ENCODE measurements around the gene SLC8A3. TPM values are rescaled to one million over a fixed set of nuclear protein-coding genes. Genes with fewer than 3 reads are reported as not detected.

Gene SLC8A3
- polyA plus RNA-seq, 1 of the 3 experiments (the other 2 are of a cell fraction) = 0.26 TPM

GRCh38 chr14:70203686-70204085 lies 14.9 kb upstream of the SLC8A3 start:
- Histone ChIP-seq H3K9me2 (no peaks in the 10 kb centered on the region), H3K27me3 (ENCODE audit: insufficient read depth) (no peaks in the 10 kb centered on the region), H3K9ac (no peak overlapping the region), H3K79me2 (ENCODE audit: insufficient read depth) (no peaks in the 10 kb centered on the region), H3K4me3 (ENCODE audit: low read depth in 2 of 2, low read length in 1 of 2) (no peak overlapping the region), H3K9me3 (no peaks in the 10 kb centered on the region), H3K27ac (ENCODE audit: low read depth in 2 of 2, low read length in 1 of 2) (no peak overlapping the region), H3F3A (replicated peaks; ENCODE audit: insufficient read depth) (no peaks in the 10 kb centered on the region), H2AFZ (ENCODE audit: low read depth) (no peak overlapping the region), H4K20me1 (ENCODE audit: insufficient read depth) (no peaks in the 10 kb centered on the region), H3K4me1 (ENCODE audit: control insufficient read depth in 1 of 2, insufficient read depth in 2 of 2, low read depth in 1 of 2, low read length in 1 of 2) (no peaks in the 10 kb centered on the region), H3K4me2 (no peak overlapping the region), H3K36me3 (replicated peaks in 1 of 2; ENCODE audit: control insufficient read depth in 1 of 2, insufficient read depth in 2 of 2, low read length in 1 of 2) (no peaks in the 10 kb centered on the region)
- DNase-seq = no peak
- ChIA-PET POLR2A (no interaction called here), CTCF (interaction anchor here (1.4 kb wide), 1 partner anchor 158 kb away, joined by 4 read pairs; no protein-coding TSS in a partner anchor)
- 9% methylated on average over 4 of the region's 4 CpGs for WGBS (ENCODE audit: low lambda C conversion rate)
- TF ChIP-seq CHD2 (IDR thresholded peaks at IDR 0.05; ENCODE audit: low read length, partially characterized antibody) = no peak
- TF ChIP-seq NRF1 (IDR thresholded peaks at IDR 0.05; ENCODE audit: low read depth, low read length) = no peak
- TF ChIP-seq MXI1 (IDR thresholded peaks at IDR 0.05; ENCODE audit: low read depth, low read length) = no peak
- TF ChIP-seq, protein P1, sequence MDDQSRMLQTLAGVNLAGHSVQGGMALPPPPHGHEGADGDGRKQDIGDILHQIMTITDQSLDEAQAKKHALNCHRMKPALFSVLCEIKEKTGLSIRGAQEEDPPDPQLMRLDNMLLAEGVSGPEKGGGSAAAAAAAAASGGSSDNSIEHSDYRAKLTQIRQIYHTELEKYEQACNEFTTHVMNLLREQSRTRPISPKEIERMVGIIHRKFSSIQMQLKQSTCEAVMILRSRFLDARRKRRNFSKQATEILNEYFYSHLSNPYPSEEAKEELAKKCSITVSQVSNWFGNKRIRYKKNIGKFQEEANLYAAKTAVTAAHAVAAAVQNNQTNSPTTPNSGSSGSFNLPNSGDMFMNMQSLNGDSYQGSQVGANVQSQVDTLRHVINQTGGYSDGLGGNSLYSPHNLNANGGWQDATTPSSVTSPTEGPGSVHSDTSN (IDR thresholded peaks at IDR 0.05) = no peak
- no peak for TF ChIP-seq RFX5 (IDR thresholded peaks at IDR 0.05; ENCODE audit: low read length)
- no peak for TF ChIP-seq ELF1 (IDR thresholded peaks at IDR 0.05)
- TF ChIP-seq EP300 (IDR thresholded peaks at IDR 0.05; ENCODE audit: borderline replicate concordance in 1 of 2, low read depth in 1 of 2, low read length in 1 of 2) = no peak
- TF ChIP-seq RXRA (IDR thresholded peaks at IDR 0.05; ENCODE audit: borderline replicate concordance, low read depth) = no peak
- TF ChIP-seq RAD21 (IDR thresholded peaks at IDR 0.05; ENCODE audit: low read length) = no peak
- TF ChIP-seq GABPA (IDR thresholded peaks at IDR 0.05; ENCODE audit: low read depth) = no peak
- no peak for TF ChIP-seq ZBTB33 (IDR thresholded peaks at IDR 0.05; ENCODE audit: borderline replicate concordance, low read depth)
- TF ChIP-seq SIN3A (IDR thresholded peaks at IDR 0.05; ENCODE audit: borderline replicate concordance, low read depth, low read length) = no peak
- no peak for TF ChIP-seq YY1 (IDR thresholded peaks at IDR 0.05; ENCODE audit: low read depth)

DNA sequence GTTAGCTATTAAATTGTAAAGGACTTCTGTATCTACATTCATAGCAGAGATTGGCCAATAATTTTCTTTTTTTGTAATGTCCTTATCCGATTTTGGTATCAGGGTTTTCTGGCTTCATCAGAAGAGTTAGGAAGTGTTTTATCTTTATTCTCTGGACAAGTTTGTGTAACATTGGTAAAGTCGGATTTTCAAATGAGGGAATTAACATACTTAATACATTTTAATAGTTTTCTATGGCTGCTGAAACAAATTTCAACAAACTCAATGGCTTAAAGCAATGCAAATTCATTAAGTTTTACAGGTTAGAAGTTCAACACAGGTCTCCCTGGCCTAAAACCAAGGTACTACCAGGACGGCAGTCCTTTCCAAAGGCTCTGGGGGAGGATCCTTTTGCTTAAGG lies 13.2 kb upstream of the SLC8A3 start:
- no peak overlapping the region for H3K4me2 ChIP-seq
- no peaks in the 10 kb centered on the region for H3K79me2 ChIP-seq (ENCODE audit: insufficient read depth)
- H3F3A ChIP-seq (replicated peaks; ENCODE audit: insufficient read depth) = no peaks in the 10 kb centered on the region
- H3K4me1 ChIP-seq (ENCODE audit: control insufficient read depth in 1 of 2, insufficient read depth in 2 of 2, low read depth in 1 of 2, low read length in 1 of 2) = no peaks in the 10 kb centered on the region
- TF ChIP-seq RAD21 (IDR thresholded peaks at IDR 0.05; ENCODE audit: low read length) (no peak), CTCF (IDR thresholded peaks at IDR 0.05) (no peak), RCOR1 (IDR thresholded peaks at IDR 0.05; ENCODE audit: low read length) (no peak), FOXJ3 (CRISPR knock-in tag; IDR thresholded peaks at IDR 0.05) (no peak), SIN3A (IDR thresholded peaks at IDR 0.05; ENCODE audit: borderline replicate concordance, low read depth, low read length) (no peak), MXI1 (IDR thresholded peaks at IDR 0.05; ENCODE audit: low read depth, low read length) (no peak), FOXM1 (IDR thresholded peaks at IDR 0.05; ENCODE audit: low read depth) (no peak), ZBTB33 (IDR thresholded peaks at IDR 0.05; ENCODE audit: borderline replicate concordance, low read depth) (no peak), YY1 (IDR thresholded peaks at IDR 0.05; ENCODE audit: low read depth) (no peak), RXRA (IDR thresholded peaks at IDR 0.05; ENCODE audit: borderline replicate concordance, low read depth) (no peak)
- TF ChIP-seq, protein P1 (IDR thresholded peaks at IDR 0.05) = no peak
- TF ChIP-seq, protein P2, sequence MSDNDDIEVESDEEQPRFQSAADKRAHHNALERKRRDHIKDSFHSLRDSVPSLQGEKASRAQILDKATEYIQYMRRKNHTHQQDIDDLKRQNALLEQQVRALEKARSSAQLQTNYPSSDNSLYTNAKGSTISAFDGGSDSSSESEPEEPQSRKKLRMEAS (IDR thresholded peaks at IDR 0.05; ENCODE audit: low read depth) = no peak
- 30% methylated on average over 3 of the region's 3 CpGs for WGBS (ENCODE audit: low lambda C conversion rate)
- ChIA-PET CTCF (no interaction called here), POLR2A (no interaction called here)
- H3K27me3 ChIP-seq (ENCODE audit: insufficient read depth) = no peaks in the 10 kb centered on the region
- no peak for DNase-seq
- H3K27ac ChIP-seq (ENCODE audit: low read depth in 2 of 2, low read length in 1 of 2) = no peak overlapping the region
- no peak overlapping the region for H3K4me3 ChIP-seq (ENCODE audit: low read depth in 2 of 2, low read length in 1 of 2)
- H3K9ac ChIP-seq = no peak overlapping the region
- H4K20me1 ChIP-seq (ENCODE audit: insufficient read depth) = no peaks in the 10 kb centered on the region
- no peaks in the 10 kb centered on the region for H3K9me3 ChIP-seq
- no peaks in the 10 kb centered on the region for H3K9me2 ChIP-seq
- H2AFZ ChIP-seq (ENCODE audit: low read depth) = no peak overlapping the region
- H3K36me3 ChIP-seq (replicated peaks in 1 of 2; ENCODE audit: control insufficient read depth in 1 of 2, insufficient read depth in 2 of 2, low read length in 1 of 2) = no peaks in the 10 kb centered on the region

Measured in SK-N-SH (cell line).